Adipose tissue (tissue), 3 donors: ENCODE data around the gene AXIN1. TPM values are rescaled to one million over a fixed set of nuclear protein-coding genes. Genes with fewer than 3 reads are reported as not detected.
"Not testable (repeated sequence)": the region's sequence is repeated elsewhere in the genome, so short reads cannot be mapped to it uniquely, and the experiment has no call there.

ENCODE experiments used
- H3K27ac ChIP-seq: one replicate; pipeline ENCODE4 v1.5.1; 2013; ENCODE audit warnings: low read depth, low read length
- WGBS, 3 donors: extraction: QIAGEN DNeasy Blood & Tissue Kit; methylation state at CpG; one replicate each; pipeline ENCODE4 v1.1.7; 2013; 5-methylcytosine and 5-hydroxymethylcytosine counted together
- polyA plus RNA-seq, 3 donors: library from polyadenylated mRNA; stranded (reverse); fragments of 200-250 nt; gene quantifications; one replicate each; pipeline ENCODE4 v1.2.3, GENCODE V29; 2013
- donor health status: healthy with polysubstance abuse.
- donor health status: Bipolar disorder and iron deficiency.
- donor health status: healthy.

Gene AXIN1
- polyA plus RNA-seq, 3 donors, result 11.8 to 18.4 (median 15.8) TPM

GRCh38 chr16:267562-267961, 85.0 kb downstream of the AXIN1 start:
- 82 to 90% (median 86%) methylated on average over 17 of the region's 17 CpGs for WGBS, 3 donors
- not testable (repeated sequence) for H3K27ac ChIP-seq

GRCh38 chr16:266258-267164, 86.0 kb downstream of the AXIN1 start:
- H3K27ac ChIP-seq, result no peak overlapping the region
- 76 to 78% (median 77%) methylated on average over 25 of the region's 25 CpGs for WGBS, 3 donors

- 64 to 82% (median 76%) methylated on average over 12 of the region's 12 CpGs for WGBS, 3 donors
- no peak overlapping the region for H3K27ac ChIP-seq
These were observed 86.8 kb downstream of the AXIN1 start for GRCh38 chr16:265711-266110.

DNA sequence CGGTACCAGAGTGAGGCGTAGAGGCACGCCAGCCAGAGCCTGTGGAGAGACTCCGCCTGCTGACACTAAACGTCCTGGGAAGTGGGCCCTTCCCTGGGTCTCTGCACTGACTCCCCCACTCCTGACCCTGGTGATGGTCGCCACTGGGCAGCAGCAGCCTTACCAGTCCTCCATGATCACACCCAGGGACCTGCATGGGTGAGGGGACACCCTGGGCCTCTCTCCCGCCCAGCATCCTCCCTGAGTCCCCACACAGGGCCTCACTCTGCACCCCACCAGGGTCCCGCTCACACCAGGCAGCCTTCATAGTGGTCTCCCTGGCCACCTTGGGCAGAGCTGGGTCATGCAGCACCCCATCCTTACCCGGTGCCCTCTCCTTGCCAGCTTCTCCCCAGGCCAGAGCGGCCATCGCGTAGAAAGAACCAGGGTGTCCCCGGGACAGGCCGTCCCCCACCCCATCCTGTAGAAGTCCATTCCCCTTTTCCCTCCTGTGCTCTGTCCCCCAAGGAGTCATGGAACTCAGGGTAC, 87.5 kb downstream of the AXIN1 start:
- WGBS, 3 donors, result 90 to 92% (median 91%) methylated on average over 14 of the region's 14 CpGs
- no peak overlapping the region for H3K27ac ChIP-seq

DNA sequence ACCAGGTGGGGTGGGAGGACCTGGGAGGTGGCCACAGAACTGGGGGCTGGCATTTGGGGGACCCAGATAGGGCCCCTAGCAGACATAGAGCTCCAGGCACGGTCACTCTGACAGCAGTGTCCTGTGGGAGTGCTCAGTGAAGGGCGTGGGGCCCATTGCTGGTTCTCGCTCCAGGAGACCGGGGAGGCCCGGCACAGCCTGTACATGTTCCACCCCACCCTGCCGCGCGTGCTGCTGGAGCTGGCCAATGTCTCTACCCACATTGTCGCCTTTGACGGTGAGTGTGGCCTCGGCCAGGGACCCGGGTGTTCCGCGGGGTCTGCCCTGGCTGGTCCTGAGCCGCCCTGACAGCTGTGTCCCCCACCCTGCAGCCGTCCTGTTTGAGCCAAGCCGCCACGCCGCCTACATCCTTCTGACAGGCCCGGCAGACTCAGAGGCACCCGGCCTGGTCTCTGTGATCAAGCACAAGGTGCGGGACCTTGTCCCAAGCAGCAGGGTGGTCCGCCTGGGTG, 88.0 kb downstream of the AXIN1 start:
- 88 to 93% (median 89%) methylated on average over 22 to 23 of the region's 23 CpGs for WGBS, 3 donors
- no peak overlapping the region for H3K27ac ChIP-seq

DNA sequence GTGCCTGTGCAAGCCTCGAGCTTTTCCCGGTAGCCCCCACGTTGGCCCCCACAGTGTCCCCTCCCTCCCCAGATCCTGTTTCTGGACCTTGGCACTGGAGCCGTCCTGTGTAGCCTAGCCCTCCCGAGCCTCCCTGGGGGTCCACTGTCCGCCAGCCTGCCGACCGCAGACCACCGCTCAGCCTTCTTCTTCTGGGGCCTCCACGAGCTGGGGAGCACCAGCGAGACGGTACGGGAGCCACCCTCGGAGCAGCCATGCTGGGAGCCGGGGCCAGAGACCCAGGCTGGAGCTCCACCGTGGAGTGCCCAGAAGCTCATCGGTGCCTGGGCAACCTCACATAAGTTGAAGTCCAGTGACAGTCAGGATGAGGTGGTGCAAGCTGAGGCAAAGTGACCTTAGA, 88.6 kb downstream of the AXIN1 start:
- no peak overlapping the region for H3K27ac ChIP-seq
- WGBS, 3 donors, result 94 to 95% (median 95%) methylated on average over 17 of the region's 17 CpGs

DNA sequence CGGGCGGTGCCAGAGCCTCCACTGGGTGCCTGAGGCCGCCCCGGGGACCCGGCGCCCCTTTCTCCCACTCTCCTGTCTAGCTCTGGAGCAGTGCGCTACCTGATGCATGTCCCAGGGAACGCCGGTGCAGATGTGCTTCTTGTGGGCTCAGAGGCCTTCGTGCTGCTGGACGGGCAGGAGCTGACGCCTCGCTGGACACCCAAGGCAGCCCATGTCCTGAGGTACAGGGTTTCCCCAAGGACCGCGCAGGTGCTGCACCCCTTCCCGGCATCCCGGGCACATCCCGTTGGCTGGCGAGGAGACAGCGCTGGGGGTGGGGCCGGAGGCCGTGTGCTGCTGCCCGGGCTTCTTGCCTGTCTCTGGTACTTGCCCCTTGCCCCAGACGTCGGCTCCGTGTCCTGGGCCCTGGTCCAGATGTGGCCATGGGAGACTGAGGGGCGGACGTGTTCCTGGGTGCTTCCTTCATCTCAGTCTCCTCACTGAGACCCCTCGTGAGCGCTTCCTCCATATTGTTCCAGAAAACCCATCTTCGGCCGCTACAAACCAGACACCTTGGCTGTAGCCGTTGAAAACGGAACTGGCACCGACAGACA, 89.2 kb downstream of the AXIN1 start:
- WGBS, 3 donors, result 94 to 97% (median 95%) methylated on average over 33 to 35 of the region's 35 CpGs
- no peak overlapping the region for H3K27ac ChIP-seq

GRCh38 chr16:262121-262745, 90.3 kb downstream of the AXIN1 start:
- no peak overlapping the region for H3K27ac ChIP-seq
- WGBS, 3 donors, result 92 to 94% (median 92%) methylated on average over 29 of the region's 29 CpGs

DNA sequence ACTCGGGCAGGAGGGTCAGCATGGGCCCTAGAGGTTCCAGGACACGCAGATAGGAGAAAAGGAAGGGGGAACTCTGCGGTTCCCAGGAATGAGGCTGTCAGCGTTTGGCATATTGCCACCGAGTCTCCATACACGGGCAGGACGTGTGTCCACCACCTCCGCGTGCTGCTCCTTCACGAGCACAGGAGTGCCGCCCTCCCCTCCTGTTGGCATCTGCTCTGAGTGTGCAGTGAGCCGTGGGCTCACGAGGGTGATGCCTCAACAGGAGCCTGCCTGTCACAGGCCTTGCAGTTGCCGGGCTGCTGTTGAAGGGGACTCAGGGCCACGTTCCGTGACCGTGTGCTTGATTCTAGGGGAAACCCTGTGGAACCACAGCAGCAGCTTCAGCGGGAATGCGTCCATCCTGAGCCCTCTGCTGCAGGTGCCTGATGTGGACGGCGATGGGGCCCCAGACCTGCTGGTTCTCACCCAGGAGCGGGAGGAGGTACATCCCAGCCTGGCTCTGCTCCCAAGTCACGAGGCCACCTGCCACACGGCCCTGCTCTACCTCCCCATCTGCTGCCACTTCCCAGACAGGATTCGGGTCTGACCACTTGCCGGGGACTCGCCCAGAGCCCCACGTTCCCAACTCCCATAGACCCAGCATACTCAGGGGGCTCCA, 91.4 kb downstream of the AXIN1 start:
- 45 to 93% (median 90%) methylated on average over 28 of the region's 28 CpGs for WGBS, 3 donors
- H3K27ac ChIP-seq, result no peak overlapping the region

DNA sequence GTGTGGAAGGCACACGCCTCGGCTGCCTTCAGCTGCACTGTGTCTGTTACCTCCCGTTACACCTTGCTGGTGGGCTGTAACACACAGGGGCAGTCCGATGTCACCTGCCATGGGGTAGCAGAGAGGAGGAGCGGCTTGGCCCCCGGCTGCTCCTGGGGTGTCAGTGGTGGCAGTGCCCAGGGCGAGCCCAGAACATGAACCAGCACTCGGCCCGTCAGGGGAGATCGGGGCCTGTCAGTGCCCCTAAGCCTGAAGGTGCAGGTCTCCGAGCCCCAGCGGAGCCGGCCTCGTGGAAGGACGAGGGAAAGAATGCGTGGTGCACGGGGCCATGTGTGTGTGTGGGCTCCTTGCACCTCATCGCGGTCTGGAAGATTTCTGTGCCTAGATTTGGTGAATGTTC, 92.2 kb downstream of the AXIN1 start:
- WGBS, 3 donors, result 94 to 96% (median 95%) methylated on average over 19 of the region's 19 CpGs

GRCh38 chr16:259814-260253, 92.7 kb downstream of the AXIN1 start:
- H3K27ac ChIP-seq, result no peak overlapping the region
- 81 to 91% (median 88%) methylated on average over 12 to 13 of the region's 13 CpGs for WGBS, 3 donors

More for the DNA sequence above, 92.2 kb downstream of the AXIN1 start:
- H3K27ac ChIP-seq, result no peak overlapping the region

GRCh38 chr16:259226-259625, 93.3 kb downstream of the AXIN1 start:
- 70 to 88% (median 75%) methylated on average over 10 of the region's 10 CpGs for WGBS, 3 donors

GRCh38 chr16:258091-258490, 94.4 kb downstream of the AXIN1 start:
- not testable (repeated sequence) for H3K27ac ChIP-seq
- WGBS, 3 donors, result 53 to 97% (median 95%) methylated on average over 8 to 10 of the region's 13 CpGs

More at GRCh38 chr16:259226-259625, 93.3 kb downstream of the AXIN1 start:
- no peak overlapping the region for H3K27ac ChIP-seq

DNA sequence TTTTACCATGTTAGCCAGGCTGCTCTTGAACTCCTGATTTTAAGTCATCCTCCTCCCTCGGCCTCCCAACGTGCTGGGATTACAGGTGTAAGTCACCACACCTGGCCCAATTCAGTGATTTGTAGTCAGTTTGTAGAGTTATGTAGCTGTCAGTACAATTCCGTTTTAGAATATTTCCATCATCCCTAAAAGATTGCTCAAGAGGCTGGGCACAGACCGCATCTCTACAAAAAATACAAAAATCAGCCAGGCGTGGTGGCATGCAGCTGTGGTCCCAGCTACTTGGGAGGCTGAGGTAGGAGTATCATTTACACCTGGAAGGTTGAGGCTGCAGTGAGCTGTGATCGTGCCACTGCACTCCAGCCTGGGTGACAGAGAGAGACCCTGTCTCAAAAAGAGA, 97.3 kb downstream of the AXIN1 start:
- H3K27ac ChIP-seq, result no peak overlapping the region
- 92 to 99% (median 97%) methylated on average over 6 of the region's 6 CpGs for WGBS, 3 donors

DNA sequence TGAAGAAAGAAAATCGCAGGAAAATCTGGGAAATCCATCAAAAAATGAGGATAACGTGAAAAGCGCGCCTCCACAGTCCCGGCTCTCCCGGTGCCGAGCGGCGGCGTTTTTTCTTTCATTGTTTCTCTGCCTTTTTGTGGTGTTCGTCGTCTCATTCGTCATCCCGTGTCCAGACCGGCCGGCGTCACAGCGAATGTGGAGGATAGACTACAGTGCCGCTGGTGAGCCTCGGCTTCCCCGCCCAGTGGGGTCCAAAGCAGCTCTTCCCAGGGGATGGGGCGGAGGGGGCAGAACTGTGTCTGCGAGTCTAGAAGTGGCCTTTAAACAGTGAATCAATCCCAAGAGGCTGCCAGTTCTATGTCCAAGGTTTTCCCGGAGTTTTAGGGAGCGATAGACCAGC, 98.1 kb downstream of the AXIN1 start:
- H3K27ac ChIP-seq, result no peak overlapping the region
- 95 to 97% (median 95%) methylated on average over 25 of the region's 25 CpGs for WGBS, 3 donors

DNA sequence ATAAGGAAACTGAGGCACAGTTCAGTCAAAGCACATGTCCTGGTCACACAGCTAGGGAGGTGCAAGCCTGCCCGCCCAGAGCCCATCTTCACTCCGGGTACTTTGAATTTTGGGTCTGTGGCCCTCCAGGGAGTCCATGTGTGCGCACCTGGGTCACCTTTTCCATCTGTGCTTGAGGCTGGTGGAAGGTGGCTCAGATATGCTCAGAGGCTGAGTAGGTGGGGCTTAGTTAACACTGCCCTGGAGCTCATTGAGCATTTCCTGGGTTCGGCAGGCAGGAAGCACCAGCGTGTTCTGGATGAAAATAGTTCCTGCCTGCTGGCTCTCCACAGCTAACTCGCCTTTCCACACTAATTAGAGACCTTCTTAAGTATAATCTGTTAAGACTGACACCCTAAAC, 98.7 kb downstream of the AXIN1 start:
- no peak overlapping the region for H3K27ac ChIP-seq
- 69 to 86% (median 73%) methylated on average over 6 of the region's 6 CpGs for WGBS, 3 donors

DNA sequence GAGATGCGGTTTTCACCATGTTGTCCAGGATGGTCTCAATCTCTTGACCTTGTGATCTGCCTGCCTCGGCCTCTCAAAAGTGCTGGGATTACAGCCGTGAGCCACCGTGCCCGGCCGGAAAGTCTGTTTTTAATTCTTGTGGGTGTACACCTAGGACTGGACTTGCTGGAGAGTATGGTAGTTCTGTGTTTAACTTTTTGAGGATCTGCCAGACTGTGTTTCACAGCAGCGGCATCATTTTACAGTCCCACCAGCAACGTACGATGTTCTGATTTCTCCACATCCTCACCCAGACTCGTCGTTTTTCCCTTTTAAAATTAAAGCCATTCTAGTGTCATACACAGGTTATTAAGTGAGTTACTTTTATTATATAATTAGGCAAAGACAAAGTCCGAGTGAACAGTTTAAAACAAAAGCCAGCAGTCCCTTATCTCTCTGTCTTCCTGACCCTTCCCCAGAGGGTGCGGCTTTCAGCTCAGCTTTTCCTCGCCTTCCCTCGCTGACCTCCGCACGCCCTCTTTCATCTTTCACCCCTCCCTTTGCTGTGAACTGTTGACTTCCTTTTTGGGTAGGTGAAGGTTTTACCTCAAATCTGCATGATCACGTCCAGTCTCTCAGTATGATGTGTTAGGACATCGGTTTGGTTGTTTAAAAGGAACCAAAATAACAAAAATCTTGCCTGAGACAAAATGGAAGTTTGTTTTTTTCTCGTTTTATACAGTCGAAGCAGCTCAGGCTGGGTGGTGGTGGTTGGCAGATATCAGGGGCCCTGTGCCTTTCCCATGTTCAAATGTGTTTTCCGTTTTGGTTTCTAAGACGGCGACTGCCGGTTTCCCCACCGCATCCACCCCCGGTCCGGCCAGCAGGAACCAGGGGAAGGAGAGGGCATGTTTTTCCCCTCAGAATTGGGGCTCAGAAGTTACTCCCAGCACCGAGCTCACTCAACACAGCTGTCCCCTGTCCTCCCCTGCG, 99.9 kb downstream of the AXIN1 start:
- no peak overlapping the region for H3K27ac ChIP-seq
- WGBS, 3 donors, result 41 to 78% (median 41%) methylated on average over 30 of the region's 30 CpGs
